PFSK-1 (cell line): Measurements from ENCODE around the gene ZCCHC24.

ENCODE experiments used
- SIN3A ChIP-seq: IDR thresholded peaks from 2 replicates; pipeline ENCODE4 v1.6.1; 2012; ENCODE audit warnings: mild to moderate bottlenecking, low read length, moderate library complexity, borderline replicate concordance; ENCODE audit not compliant: insufficient read depth
- TAF1 ChIP-seq: IDR thresholded peaks from 2 replicates; pipeline ENCODE4 v1.6.1; 2012; ENCODE audit warnings: low read length, control low read depth, borderline replicate concordance; ENCODE audit not compliant: insufficient read depth

DNA sequence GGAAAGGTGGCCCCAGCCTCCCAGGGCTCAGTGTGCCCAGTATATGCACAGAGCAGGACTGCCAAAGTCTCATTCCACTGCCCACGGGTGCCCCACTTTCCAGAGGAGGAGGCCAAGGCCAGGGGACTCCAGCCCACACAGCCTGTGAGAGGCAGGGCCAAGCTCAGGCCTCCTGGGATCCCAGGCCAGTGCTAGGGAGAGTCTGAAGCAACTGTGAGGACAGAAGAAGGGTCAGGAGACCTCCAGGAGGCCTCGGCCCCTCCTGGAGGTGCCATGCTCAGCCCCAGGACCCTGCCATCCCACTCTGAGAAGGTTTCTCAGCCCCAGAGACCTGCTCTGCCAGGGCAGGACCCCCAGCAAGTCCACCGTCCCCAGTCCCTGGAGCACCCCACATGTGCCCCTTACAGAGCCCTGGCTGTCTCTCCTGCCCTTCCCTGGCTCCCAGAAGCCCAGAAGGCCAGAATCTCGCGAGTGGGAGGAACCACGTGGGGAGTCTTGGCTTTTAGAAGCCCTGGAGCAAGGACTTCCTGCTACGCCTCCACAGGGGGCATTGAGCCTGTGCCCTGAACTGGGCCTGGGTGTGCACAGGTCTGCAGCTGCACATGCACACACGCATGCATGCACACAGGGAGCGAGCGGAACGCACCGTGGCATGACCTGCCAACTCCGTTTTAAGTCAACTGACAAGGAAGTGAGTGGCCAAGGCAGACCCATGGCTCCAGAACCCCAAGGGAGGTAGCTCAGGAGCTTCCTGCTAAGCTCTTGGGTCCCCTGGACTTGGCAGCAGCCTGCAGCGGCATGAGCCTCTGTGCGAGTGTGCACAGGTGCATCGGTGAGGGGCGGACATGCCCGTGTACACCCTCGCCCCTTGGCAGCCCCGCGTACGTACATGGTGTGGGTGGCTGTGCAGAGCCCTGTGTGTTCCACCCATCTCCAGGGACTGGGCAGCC, 33.6 kb downstream of the ZCCHC24 start:
- no peak for TF ChIP-seq TAF1
- TF ChIP-seq SIN3A = no peak
